ENCODE data around the gene SYPL2.

DNA sequence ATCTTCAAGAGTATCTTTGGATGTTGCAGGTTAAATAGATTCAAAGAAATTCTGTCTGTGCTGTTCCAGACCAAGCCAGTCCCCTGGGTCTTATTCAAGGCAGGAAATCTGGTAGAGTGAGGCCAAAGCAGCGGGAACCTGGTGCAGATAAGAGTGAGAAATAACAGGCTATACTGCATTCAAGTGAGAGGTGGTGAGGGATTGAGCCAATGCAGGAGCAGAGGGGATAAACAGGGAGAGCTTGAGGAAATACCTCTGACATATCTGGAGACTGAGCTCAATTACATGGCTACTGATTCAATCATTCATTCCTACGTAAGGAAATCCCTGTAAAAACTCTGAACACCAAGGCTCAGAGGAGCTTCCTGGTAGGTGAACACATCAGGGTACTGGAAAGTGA lies 22.9 kb upstream of the SYPL2 start:
- TF ChIP-seq, protein P1, sequence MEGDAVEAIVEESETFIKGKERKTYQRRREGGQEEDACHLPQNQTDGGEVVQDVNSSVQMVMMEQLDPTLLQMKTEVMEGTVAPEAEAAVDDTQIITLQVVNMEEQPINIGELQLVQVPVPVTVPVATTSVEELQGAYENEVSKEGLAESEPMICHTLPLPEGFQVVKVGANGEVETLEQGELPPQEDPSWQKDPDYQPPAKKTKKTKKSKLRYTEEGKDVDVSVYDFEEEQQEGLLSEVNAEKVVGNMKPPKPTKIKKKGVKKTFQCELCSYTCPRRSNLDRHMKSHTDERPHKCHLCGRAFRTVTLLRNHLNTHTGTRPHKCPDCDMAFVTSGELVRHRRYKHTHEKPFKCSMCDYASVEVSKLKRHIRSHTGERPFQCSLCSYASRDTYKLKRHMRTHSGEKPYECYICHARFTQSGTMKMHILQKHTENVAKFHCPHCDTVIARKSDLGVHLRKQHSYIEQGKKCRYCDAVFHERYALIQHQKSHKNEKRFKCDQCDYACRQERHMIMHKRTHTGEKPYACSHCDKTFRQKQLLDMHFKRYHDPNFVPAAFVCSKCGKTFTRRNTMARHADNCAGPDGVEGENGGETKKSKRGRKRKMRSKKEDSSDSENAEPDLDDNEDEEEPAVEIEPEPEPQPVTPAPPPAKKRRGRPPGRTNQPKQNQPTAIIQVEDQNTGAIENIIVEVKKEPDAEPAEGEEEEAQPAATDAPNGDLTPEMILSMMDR (IDR thresholded peaks at IDR 0.05) = no peak
- TF ChIP-seq POLR2A (IDR thresholded peaks at IDR 0.05) (no peak), EP300 (IDR thresholded peaks at IDR 0.05) (no peak)

Data from ovary (tissue), 3 donors.